Raji (cell line): ENCODE data around the gene ZNF683.

Experiments
- POLR2A ChIP-seq: IDR thresholded peaks from 2 replicates; pipeline ENCODE4 v1.6.1; 2011; ENCODE audit warnings: low read depth, low read length, control low read depth; ENCODE audit not compliant: insufficient read depth

The ZNF683 gene

GRCh38 chr1:26315874-26316850 lies 56.4 kb downstream of the ZNF683 start:
- TF ChIP-seq POLR2A, result peak; percentile 17; the same call in 1 of the 2 replicates

- no peak for TF ChIP-seq POLR2A
Observed at GRCh38 chr1:26314501-26314900, 58.0 kb downstream of the ZNF683 start.
